T-helper 17 cell (primary cell): ENCODE data around the gene LRRC4B. TPM values are rescaled to one million over a fixed set of nuclear protein-coding genes. Genes with fewer than 3 reads are reported as not detected.
"Not testable (repeated sequence)": the region's sequence is repeated elsewhere in the genome, so short reads cannot be mapped to it uniquely, and the experiment has no call there.

ENCODE experiments used
- ATAC-seq: fragments of 150-1000 bp; cut with Tn5 transposase; 2 replicates; pipeline ENCODE4 v1.10.0; 2021; ENCODE audit warnings: mild to moderate bottlenecking, moderate library complexity
- DNase-seq, 3 donors: peaks; one replicate each; pipeline versions ENCODE4 v3.0.0 to v3.0.0-alpha.2; 2020 to 2021
- H3K9me3 ChIP-seq: one replicate; pipeline ENCODE4 v1.7.0; 2013; ENCODE audit warnings: low read length, mild to moderate bottlenecking; ENCODE audit not compliant: control insufficient read depth, poor library complexity, severe bottlenecking
- H3K27ac Mint-ChIP-seq: one replicate; pipeline ENCODE4 v1.8.0; 2022; ENCODE audit warnings: mild to moderate bottlenecking, moderate library complexity, mixed read lengths
- H3K27me3 Mint-ChIP-seq: one replicate; pipeline ENCODE4 v1.8.0; 2022; ENCODE audit warnings: mixed read lengths
- H3K36me3 Mint-ChIP-seq: one replicate; pipeline ENCODE4 v1.8.0; 2022; ENCODE audit warnings: low read depth, mixed read lengths
- H3K4me1 Mint-ChIP-seq: one replicate; pipeline ENCODE4 v1.8.0; 2022; ENCODE audit warnings: mild to moderate bottlenecking, mixed read lengths
- H3K4me3 Mint-ChIP-seq: one replicate; pipeline ENCODE4 v1.8.0; 2022; ENCODE audit warnings: mild to moderate bottlenecking, moderate library complexity, mixed read lengths
- total RNA-seq, 4 donors: library from RNA in 2 of 4; stranded (reverse) in 2 of 4; gene quantifications; one replicate each; pipeline ENCODE4 v1.2.3 and lab custom pipeline; 2022 to 2026

Gene LRRC4B
- total RNA-seq (not detected), total RNA-seq (lab: John Stamatoyannopoulos, UW) (0.08 to 0.12 reads per million in 2 donors)

GRCh38 chr19:50567882-50568727, at the start of gene LRRC4B:
Gene LRRC4B, minus strand, starts transcription at chr19:50568435. Its CDS starts 19,597 bp downstream, at chr19:50548838.
- no peaks in the 10 kb centered on the region for H3K9me3 ChIP-seq
- H3K27ac Mint-ChIP-seq = no peak within 1 kb of the TSS
- peak within 1 kb of the TSS; percentile 58 for H3K4me3 Mint-ChIP-seq
- H3K36me3 Mint-ChIP-seq = peaks cover 11% of the 10 kb centered on the region
- DNase-seq (no peak), ATAC-seq (no peak)
- peaks cover 58% of the 10 kb centered on the region for H3K27me3 Mint-ChIP-seq
- H3K4me1 Mint-ChIP-seq = peaks cover 22% of the 10 kb centered on the region

GRCh38 chr19:50612504-50613404, 44.5 kb upstream of the LRRC4B start:
- not testable (repeated sequence) for H3K36me3 Mint-ChIP-seq

GRCh38 chr19:50607874-50608785, 39.9 kb upstream of the LRRC4B start:
- no peak overlapping the region for H3K27ac Mint-ChIP-seq
- H3K27me3 Mint-ChIP-seq = peaks cover 31% of the 10 kb centered on the region
- DNase-seq (peak; percentile 25 to 44 (median 41)), ATAC-seq (peak; percentile 87)
- peaks cover 3% of the 10 kb centered on the region for H3K36me3 Mint-ChIP-seq
- H3K9me3 ChIP-seq = no peaks in the 10 kb centered on the region
- no peaks in the 10 kb centered on the region for H3K4me1 Mint-ChIP-seq
- H3K4me3 Mint-ChIP-seq = no peak overlapping the region

More at GRCh38 chr19:50612504-50613404, 44.5 kb upstream of the LRRC4B start:
- not testable (repeated sequence) for ATAC-seq, H3K4me1 Mint-ChIP-seq, H3K27ac Mint-ChIP-seq, DNase-seq, H3K4me3 Mint-ChIP-seq, H3K27me3 Mint-ChIP-seq, H3K9me3 ChIP-seq

GRCh38 chr19:50607388-50607787, 39.2 kb upstream of the LRRC4B start:
- H3K9me3 ChIP-seq = no peaks in the 10 kb centered on the region
- Mint-ChIP-seq H3K36me3 (peaks cover 6% of the 10 kb centered on the region), H3K4me1 (peaks cover 4% of the 10 kb centered on the region), H3K27me3 (peaks cover 34% of the 10 kb centered on the region), H3K4me3 (peak overlapping the region; percentile 49), H3K27ac (no peak overlapping the region)
- no peak for ATAC-seq
- DNase-seq = no peak

GRCh38 chr19:50606059-50606836, 38.0 kb upstream of the LRRC4B start:
- not testable (repeated sequence) for DNase-seq, ATAC-seq, H3K4me1 Mint-ChIP-seq, H3K27ac Mint-ChIP-seq, H3K4me3 Mint-ChIP-seq, H3K36me3 Mint-ChIP-seq, H3K9me3 ChIP-seq
- peaks cover 46% of the 10 kb centered on the region for H3K27me3 Mint-ChIP-seq

- not testable (repeated sequence) for ATAC-seq, H3K9me3 ChIP-seq, H3K36me3 Mint-ChIP-seq, H3K27ac Mint-ChIP-seq, DNase-seq, H3K4me3 Mint-ChIP-seq, H3K4me1 Mint-ChIP-seq
- H3K27me3 Mint-ChIP-seq = peaks cover 61% of the 10 kb centered on the region
Observed at GRCh38 chr19:50604264-50605073, 36.2 kb upstream of the LRRC4B start.

GRCh38 chr19:50602935-50603334, 34.7 kb upstream of the LRRC4B start:
- Mint-ChIP-seq H3K27me3 (peaks cover 66% of the 10 kb centered on the region), H3K4me1 (peaks cover 7% of the 10 kb centered on the region), H3K4me3 (no peak overlapping the region), H3K27ac (no peak overlapping the region), H3K36me3 (peaks cover 9% of the 10 kb centered on the region)
- DNase-seq (no peak), ATAC-seq (no peak)
- H3K9me3 ChIP-seq = no peaks in the 10 kb centered on the region

GRCh38 chr19:50602496-50602895, 34.3 kb upstream of the LRRC4B start:
- Mint-ChIP-seq H3K27me3 (peaks cover 66% of the 10 kb centered on the region), H3K36me3 (peaks cover 9% of the 10 kb centered on the region), H3K27ac (no peak overlapping the region), H3K4me1 (peaks cover 7% of the 10 kb centered on the region), H3K4me3 (no peak overlapping the region)
- no peak for DNase-seq
- H3K9me3 ChIP-seq = no peaks in the 10 kb centered on the region
- ATAC-seq = no peak

GRCh38 chr19:50602089-50602422, 33.8 kb upstream of the LRRC4B start:
- H3K9me3 ChIP-seq = no peaks in the 10 kb centered on the region
- Mint-ChIP-seq H3K4me1 (peaks cover 7% of the 10 kb centered on the region), H3K4me3 (no peak overlapping the region), H3K36me3 (peaks cover 9% of the 10 kb centered on the region), H3K27ac (no peak overlapping the region), H3K27me3 (peaks cover 66% of the 10 kb centered on the region)
- no peak for DNase-seq
- ATAC-seq = no peak

GRCh38 chr19:50601407-50602088, 33.3 kb upstream of the LRRC4B start:
- no peaks in the 10 kb centered on the region for H3K9me3 ChIP-seq
- peaks cover 9% of the 10 kb centered on the region for H3K36me3 Mint-ChIP-seq
- H3K4me3 Mint-ChIP-seq = no peak overlapping the region
- H3K27ac Mint-ChIP-seq = no peak overlapping the region
- no peak for ATAC-seq
- H3K27me3 Mint-ChIP-seq = peaks cover 64% of the 10 kb centered on the region
- H3K4me1 Mint-ChIP-seq = peaks cover 7% of the 10 kb centered on the region
- DNase-seq = no peak

- H3K9me3 ChIP-seq = no peaks in the 10 kb centered on the region
- DNase-seq = no peak
- no peak overlapping the region for H3K4me3 Mint-ChIP-seq
- H3K27me3 Mint-ChIP-seq = peaks cover 65% of the 10 kb centered on the region
- H3K4me1 Mint-ChIP-seq = peaks cover 7% of the 10 kb centered on the region
- H3K27ac Mint-ChIP-seq = no peak overlapping the region
- peaks cover 9% of the 10 kb centered on the region for H3K36me3 Mint-ChIP-seq
- no peak for ATAC-seq
Observed at GRCh38 chr19:50599427-50599826, 31.2 kb upstream of the LRRC4B start.
